Retina (tissue), 1 donor: ENCODE measurements around the gene ITLN2.
"Not testable (repeated sequence)": the region's sequence is repeated elsewhere in the genome, so short reads cannot be mapped to it uniquely, and the experiment has no call there.

Experiments
- DNase-seq: peaks from one replicate; pipeline ENCODE4 v3.0.0-alpha.2; 2016

ITLN2 gene

DNA sequence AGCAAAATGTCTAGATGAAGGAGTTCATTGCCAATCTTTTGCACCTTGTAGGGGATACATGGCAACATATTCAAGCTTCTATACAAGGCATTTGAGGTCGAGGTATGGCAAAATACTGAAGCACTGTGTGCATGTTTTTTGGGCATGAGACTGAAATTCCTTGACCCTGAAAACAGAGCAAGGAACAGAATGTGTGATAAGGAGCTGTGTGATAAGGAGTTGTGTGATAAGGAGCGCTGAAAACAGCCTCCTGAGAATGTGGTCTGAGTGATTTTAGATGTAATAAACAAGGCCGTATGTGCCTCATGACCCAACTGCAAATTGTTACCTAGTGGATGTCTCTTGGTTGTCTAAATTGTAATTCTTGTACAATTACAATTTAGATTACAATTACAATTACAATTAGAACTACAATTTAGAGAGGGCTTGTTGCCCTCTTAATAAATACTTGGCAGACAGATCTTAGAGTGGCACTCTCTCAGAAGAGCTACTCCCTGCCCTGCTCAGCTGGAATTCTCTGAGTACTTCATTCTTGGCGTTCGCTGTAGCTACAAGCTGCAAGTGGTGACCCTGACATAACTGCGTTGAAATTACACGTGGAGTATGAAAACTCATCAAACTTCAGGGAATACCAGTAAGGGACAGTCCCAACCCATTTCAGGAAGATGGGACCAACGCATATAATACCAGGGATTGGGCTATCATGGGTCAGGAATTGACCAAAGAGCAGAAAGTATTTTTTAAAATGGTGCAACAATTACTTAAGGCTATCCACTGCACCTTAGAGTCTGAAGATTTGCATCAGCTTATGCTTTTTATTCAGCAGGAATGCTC is 49.6 kb downstream of the ITLN2 start:
- DNase-seq, result no peak

GRCh38 chr1:160902251-160902650 is 52.4 kb downstream of the ITLN2 start:
- not testable (repeated sequence) for DNase-seq

GRCh38 chr1:160901768-160902167 is 52.8 kb downstream of the ITLN2 start:
- no peak for DNase-seq

- DNase-seq, result not testable (repeated sequence)
Measured at GRCh38 chr1:160900683-160901082, 53.9 kb downstream of the ITLN2 start.
